A673 (cell line): ENCODE data around the gene CDAN1.

Experiments used
- CTCF ChIP-seq: fragments of 300-800, 200-600 bp; sonication (generic); conservative IDR thresholded peaks from 2 replicates; pipeline ENCODE4 v1.5.1; 2017; ENCODE audit warnings: low read depth, mild to moderate bottlenecking, antibody characterized with exemption, low read length, moderate library complexity, mixed read lengths
- EZH2 ChIP-seq: fragments of 200-600 bp; sonication (generic); IDR thresholded peaks from 2 replicates; pipeline ENCODE4 v1.6.1; 2017; ENCODE audit warnings: borderline replicate concordance, low read depth, mild to moderate bottlenecking, mixed read lengths, antibody characterized with exemption, low read length; ENCODE audit not compliant: poor library complexity, severe bottlenecking

DNA sequence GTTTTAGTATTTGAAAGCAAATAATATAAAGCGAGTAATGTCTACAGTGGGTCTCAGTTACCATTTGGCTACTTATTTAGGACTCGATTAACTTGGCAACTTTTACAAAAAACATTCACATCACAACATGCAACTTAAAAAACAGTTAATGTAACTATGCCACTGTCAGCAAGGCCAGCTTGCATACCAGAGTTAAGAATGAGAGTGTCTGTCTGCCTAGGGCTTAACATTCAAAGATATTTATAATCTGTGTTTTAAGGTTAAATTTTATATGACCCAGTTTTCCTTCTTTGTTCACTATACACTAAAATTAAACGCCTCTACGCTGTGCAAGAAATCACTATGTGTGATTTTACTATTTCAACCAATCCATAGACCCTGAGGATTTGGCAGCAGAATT lies 5.2 kb upstream of the CDAN1 start:
- no peak for TF ChIP-seq CTCF
- TF ChIP-seq EZH2: no peak
